Stimulated activated CD4-positive, alpha-beta T cell treated with anti-CD3 and anti-CD28 coated beads, TNF-alpha, amount 100 ng/mL, for 1 hour (primary cell): ENCODE results near the gene ARF5.

Experiments
- DNase-seq, 3 donors: peaks; one replicate each; pipeline ENCODE4 v3.0.0-alpha.2; 2020; ENCODE audit warnings: low read depth in 3 of 3, low spot score in 1 of 3

ARF5 gene

DNA sequence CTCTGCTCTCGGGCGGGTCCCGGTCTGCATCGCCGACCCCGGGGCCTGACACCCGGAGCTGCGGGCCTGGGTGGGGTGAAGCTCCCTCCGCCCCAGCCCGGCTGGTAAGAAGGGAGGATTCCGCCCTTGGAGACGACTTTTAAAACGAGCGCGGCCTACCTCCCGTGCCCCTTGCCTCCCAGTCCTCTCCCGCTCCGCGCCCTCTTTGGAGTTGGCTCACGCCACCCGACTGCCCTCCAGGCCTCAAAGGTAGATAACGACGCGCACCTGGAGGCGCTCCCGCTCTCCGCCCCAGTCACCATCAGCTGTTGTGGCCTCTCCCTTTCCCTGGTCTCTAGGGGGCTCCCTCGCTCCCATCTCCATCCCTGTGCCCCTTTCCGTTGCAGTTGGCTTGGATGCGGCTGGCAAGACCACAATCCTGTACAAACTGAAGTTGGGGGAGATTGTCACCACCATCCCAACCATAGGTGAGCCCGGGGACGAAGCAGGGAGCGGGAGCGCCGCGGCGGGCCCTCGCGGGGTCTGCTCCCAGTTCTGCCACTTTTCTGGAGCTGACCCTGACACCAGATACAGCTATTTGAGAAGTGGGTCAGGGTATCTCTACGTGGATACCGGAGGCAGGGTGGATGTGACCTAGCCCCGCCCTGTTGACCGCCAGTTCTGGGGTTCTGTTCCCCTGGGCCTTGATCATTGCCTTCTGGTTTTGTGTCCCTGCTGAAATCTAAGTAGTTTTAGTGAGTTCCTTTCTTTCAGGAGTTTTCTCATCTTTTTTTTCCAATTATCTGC, 679 bp downstream of the ARF5 start:
- DNase-seq: no peak

DNA sequence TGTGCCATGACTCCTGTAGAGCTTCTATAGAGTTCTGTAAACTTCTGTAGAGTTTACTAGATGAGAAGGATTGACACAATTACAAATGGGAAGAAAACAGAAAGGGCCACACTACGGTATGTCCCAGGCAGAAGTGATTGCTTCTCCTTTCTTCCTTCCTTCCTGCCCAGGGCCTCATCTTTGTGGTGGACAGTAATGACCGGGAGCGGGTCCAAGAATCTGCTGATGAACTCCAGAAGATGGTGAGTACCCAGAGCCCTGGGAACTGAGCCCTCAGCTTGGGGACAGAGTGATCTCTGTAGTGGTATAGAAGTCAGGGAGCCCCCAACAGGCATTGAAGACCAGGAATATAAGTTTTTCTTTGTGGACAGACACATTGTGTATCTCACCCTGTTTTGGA, 1.7 kb downstream of the ARF5 start:
- DNase-seq: no peak

DNA sequence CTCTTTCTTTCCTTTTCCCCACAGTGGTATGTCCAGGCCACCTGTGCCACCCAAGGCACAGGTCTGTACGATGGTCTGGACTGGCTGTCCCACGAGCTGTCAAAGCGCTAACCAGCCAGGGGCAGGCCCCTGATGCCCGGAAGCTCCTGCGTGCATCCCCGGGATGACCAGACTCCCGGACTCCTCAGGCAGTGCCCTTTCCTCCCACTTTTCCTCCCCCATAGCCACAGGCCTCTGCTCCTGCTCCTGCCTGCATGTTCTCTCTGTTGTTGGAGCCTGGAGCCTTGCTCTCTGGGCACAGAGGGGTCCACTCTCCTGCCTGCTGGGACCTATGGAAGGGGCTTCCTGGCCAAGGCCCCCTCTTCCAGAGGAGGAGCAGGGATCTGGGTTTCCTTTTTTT, 3.0 kb downstream of the ARF5 start:
- DNase-seq: no peak

DNA sequence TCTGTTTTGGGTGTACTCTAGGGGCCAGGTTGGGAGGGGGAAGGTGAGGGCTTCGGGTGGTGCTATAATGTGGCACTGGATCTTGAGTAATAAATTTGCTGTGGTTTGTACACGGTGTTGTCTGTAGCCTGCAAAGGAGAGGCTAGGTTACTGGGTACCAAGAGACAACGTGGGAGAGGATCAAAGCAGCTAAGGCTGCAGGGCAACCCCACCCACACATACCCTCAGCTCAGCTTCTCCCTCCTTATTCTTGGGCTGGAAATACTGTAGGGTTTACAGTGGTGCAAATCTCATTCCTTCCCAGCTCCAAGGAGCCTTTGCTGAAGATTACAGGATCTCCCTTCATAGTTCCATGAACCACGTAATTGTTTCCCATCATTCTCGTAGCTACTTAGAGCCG, 3.4 kb downstream of the ARF5 start:
- no peak for DNase-seq

DNA sequence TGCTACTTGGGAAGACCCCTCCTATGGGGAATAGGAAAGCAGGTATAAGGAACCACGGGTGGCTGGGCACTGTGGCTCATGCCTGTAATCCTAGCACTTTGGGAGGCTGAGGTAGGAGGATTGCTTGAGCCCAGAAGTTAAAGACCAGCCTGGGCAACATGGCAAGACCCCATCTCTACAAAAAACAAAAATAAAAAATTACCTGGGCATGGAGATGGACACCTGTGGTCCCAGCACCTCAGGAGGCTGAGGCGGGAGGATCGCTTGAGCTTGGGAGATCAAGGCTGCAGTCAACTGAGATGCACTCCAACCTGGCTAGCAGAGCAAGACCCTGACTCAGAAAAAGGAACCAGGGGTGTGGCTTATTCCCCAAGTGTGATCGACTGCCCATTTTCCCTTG, 4.3 kb downstream of the ARF5 start:
- no peak for DNase-seq

DNA sequence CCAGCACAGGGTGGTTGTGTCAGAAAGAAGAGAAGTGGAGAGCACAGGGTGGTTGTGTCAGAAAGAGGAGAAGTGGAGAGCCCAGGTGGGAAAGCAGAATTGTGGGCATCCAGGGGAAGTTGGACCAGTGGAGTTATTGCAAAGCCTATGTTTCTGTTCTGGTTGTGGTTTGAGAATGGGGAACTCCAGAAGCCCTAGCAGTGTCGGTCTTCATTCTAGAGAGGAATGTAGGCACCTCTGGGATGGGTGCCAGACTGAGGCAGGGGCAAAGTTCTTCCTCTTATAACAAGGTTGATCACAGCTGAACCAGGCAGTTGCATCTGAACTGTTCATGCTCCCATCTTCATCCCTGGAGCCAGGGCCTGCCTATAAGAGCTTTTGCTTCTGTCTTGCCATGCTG, 6.3 kb downstream of the ARF5 start:
- no peak for DNase-seq

DNA sequence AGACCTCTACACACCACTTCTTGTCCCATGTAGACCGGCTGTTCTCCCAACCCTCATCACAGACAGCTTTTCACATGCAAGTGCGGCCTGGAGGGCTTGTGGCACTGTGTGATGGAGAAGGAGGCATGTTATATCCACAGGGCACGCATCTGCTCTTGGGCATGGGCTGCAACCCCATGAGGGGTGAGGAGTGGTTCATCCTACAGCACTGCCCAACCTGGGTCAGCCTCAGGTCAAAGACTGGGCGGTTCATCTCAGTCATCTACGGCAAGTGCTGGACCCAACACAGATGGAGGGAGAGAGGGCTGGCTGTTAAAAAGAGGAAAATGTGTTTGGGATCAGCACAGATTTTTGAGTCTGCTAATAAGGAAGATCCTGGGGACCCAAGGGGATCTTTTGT, 7.5 kb downstream of the ARF5 start:
- DNase-seq: no peak

DNA sequence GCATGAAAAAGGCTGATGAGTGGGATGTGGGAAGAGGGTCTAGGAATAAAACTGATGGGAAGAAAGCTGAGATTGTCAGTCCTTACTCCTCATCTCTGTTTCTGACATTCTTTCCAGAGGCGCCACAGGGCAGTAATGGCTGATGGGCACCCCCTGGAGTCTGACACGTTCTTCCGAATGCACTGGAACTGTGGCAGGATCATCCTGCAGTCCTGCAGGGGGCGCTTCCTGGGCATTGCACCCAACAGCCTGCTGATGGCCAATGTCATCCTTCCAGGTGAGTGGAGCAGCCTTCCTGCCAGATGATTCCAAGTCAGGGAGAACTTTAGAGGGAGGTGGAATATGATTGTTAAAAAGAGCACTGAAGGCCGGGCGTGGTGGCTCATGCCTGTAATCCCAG, 10.1 kb downstream of the ARF5 start:
- DNase-seq: no peak

DNA sequence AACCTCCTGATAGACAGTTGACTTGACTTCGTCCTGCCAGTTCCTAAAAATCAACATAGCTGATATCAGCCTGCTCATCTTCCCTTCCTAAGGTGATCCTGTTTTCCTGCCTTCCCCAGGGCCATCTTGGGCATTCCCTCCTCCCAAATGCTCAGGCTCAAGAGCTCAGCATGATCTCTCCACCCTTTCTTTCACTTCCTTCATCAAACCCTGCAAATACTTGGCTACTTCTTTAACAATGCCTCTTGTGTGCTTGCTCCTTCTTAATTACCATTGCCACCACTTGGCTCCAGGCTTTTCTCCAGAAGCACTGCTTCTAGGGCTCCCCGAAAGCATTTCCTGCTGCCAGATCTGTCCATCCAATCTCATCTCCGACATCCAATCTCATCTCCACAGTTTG, 12.7 kb downstream of the ARF5 start:
- DNase-seq: no peak

DNA sequence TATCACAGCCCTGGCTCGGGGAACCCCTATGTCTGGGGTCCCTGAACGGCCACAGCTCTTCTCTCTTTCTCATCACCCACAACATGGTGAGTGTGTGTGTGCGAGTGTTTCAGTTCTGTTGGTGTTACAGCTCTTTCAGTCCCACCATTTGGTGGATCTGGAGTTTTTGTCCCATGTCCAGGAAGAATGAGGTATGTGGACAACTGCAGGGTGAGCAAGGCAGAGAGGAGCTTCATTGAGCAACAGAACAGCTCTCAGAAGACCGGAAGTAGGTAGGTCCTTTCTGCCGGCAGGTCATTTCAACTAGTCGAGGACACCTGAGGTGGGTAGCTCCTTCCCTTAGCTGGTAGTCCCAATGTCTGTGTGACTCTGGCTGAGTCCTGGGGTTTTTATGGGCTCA, 20.2 kb downstream of the ARF5 start:
- no peak for DNase-seq

GRCh38 chr7:127609297-127609696, 21.1 kb downstream of the ARF5 start:
- no peak for DNase-seq

GRCh38 chr7:127612263-127612662, 24.1 kb downstream of the ARF5 start:
- no peak for DNase-seq

- no peak for DNase-seq
These were observed 28.5 kb downstream of the ARF5 start for GRCh38 chr7:127616724-127617123.

DNA sequence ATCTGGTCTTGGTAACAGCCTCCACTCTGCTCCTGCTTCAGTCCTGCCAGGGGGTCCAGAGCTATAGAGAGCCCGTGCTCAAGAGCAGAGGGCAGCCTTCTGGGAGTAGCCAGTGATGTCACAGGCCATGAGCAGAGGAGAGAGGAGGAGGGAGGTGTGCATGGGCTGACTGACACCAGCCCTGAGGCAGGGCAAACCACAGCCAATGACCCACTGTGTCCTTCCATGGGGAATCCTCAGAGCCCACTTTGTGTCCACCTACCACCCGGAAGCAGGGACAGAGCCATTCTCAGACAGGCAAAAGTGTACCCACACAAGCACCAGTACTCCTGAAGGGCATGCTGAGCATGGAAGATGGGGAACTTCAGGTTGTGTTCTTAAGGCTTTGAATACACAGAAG, 29.8 kb downstream of the ARF5 start, which contains the start of gene PAX4:
PAX4 (minus strand) TSS at position 101 of the 400 bp plus-strand sequence. CDS start 2,214 bp downstream, outside the sequence.
- no peak for DNase-seq

DNA sequence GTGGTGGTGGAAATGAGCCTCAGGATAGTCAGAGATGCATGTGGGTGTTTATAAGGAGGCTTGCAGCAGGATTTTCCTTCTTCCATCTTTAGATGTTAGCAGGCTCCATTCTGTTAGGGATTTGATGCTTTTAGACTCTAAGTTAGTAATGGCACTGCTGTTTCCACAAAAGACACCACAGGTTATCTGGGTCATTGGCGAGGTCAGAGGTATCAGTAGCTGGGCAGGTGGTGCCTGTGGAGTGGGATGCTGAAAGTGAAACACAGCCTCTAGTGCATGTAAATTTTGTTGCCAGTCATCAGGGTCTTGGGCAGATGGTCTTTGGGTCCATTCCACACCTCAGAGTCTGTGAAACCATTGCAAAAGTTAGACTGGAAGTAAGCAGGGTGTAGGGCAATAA, 30.6 kb downstream of the ARF5 start:
- DNase-seq: no peak

- DNase-seq: no peak
These were observed 31.6 kb downstream of the ARF5 start for GRCh38 chr7:127619681-127620405.

DNA sequence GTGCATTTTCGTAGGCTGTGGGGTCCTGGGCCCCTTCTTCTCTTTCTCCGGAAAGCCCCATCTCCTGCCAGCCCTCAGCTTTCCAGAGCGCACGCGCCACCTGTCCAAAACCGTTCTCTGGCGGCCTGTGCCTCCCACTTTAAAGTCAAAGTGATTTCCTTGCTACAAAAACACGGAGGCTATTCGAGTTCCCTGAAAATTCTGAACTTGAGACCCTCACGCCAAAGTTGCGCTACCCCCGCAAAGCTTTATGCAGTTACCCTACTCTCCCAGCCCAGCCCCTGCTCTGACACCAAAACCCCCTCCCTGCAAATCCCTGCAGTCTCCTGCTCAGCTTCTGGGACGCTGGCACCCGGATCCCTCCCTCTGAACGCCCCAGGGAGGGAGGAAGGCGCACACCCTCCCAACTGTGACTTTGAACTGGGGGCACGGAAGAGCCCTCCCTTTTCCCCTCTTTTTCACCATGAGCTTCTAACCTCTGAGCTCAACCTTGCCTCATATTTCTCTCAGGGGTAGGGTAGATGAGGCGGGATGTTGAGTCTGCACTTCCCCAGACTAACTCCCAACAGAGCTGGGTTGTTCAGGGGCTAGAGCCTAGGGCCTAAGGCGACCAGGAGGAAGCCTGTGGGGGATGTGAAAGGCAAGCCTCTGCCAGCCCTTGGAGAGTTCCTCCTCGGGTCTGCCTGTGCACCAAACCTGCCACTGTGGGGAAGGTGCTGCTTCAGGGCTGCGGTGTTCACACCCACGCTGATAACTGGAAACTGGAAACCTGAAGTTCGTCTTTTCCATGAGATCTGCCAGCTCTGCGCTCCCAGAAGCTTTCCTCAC, 32.4 kb downstream of the ARF5 start:
- no peak for DNase-seq

DNA sequence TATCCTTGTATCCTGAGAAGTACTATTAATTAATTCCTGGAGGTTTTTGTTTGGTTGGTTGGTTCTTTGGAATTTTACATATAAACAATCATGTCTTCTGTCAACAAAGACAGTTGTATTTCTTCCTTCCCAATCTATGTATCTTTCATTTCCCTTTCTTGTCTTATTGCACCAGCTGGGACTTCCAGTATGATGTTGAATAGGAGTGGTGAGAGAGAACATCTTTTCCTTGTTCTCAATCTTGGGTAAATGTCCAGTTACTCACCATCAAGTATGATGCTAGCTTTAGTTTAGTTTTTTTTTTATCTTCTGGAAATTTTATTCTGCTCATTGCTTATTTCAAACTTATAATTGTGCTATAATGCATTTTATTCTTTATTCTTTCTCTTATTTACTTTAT, 37.1 kb downstream of the ARF5 start:
- DNase-seq: no peak

DNA sequence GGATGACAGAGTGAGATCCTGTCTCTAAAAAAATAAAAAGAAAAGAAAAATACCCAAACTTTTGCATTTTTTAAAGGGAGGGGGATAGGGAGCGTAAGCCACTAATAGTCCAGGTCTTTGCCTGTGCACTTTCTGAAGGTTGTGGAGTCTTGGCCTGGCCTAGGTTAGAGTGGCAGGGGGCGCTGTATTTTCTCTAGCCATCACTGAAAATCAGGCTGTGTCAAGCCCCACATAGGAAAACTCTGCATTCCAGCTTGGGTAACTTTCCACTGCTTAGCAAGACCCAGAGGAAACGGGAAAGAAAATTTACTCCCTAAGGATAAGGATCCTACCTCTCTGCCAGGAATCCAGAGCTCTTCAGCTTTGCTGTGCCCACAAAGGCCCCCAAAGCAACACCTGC, 40.2 kb downstream of the ARF5 start:
- no peak for DNase-seq

- DNase-seq: no peak
These were observed 41.1 kb downstream of the ARF5 start for GRCh38 chr7:127629268-127629854.

- no peak for DNase-seq
These were observed 44.2 kb downstream of the ARF5 start for GRCh38 chr7:127632276-127632910.
